Upper lobe of left lung (tissue), 6 donors: ENCODE data around the gene COMMD4. TPM values are rescaled to one million over a fixed set of nuclear protein-coding genes. Genes with fewer than 3 reads are reported as not detected.
"Not testable (repeated sequence)": the region's sequence is repeated elsewhere in the genome, so short reads cannot be mapped to it uniquely, and the experiment has no call there.

Source experiments
- ATAC-seq, 2 donors: fragments of 200-7000 bp; cut with Tn5 transposase; one replicate each; pipeline ENCODE4 v1.9.1; 2022; ENCODE audit warnings: mild to moderate bottlenecking in 2 of 2, moderate library complexity in 2 of 2; ENCODE audit not compliant: low FRiP score in 2 of 2
- DNase-seq, 2 donors: peaks; one replicate each; pipeline ENCODE4 v3.0.0-alpha.2; 2019 to 2020
- H3K27ac ChIP-seq, 4 donors: fragments of 200-600 bp; sonication (generic); one replicate each; pipeline ENCODE4 v1.5.1; 2016 to 2019
- H3K27me3 ChIP-seq, 4 donors: fragments of 200-600 bp; sonication (generic); one replicate each; pipeline ENCODE4 v1.5.1; 2017 to 2019
- H3K36me3 ChIP-seq, 4 donors: fragments of 200-600 bp; sonication (generic); one replicate each; pipeline ENCODE4 v1.5.1; 2016 to 2019
- H3K4me1 ChIP-seq, 4 donors: fragments of 200-600 bp; sonication (generic); one replicate each; pipeline ENCODE4 v1.5.1; 2018 to 2019
- H3K4me3 ChIP-seq, 4 donors: fragments of 200-600 bp; sonication (generic); one replicate each; pipeline ENCODE4 v1.5.1; 2017 to 2019; ENCODE audit warnings: mild to moderate bottlenecking in 2 of 4, moderate library complexity in 1 of 4
- H3K9me3 ChIP-seq, 4 donors: fragments of 200-600 bp; sonication (generic); one replicate each; pipeline ENCODE4 v1.5.1; 2018 to 2019
- EP300 ChIP-seq, 4 donors: sonication (generic); formaldehyde crosslinking; IDR thresholded peaks; one replicate each; pipeline ENCODE4 v1.5.1; 2017; ENCODE audit warnings: antibody characterized with exemption in 4 of 4, control low read depth in 2 of 4
- POLR2A ChIP-seq, 4 donors: fragments of 450-650 bp; IDR thresholded peaks; one replicate each; pipeline ENCODE4 v1.5.1; 2016 to 2017; ENCODE audit warnings: antibody characterized with exemption in 4 of 4, mild to moderate bottlenecking in 2 of 4
- POLR2AphosphoS5 ChIP-seq, 2 donors: sonication (generic); formaldehyde crosslinking; IDR thresholded peaks; one replicate each; pipeline ENCODE4 v1.5.1; 2017; ENCODE audit warnings: antibody characterized with exemption in 2 of 2
- WGBS, 2 donors: methylation state at CpG; one replicate each; pipeline ENCODE4 v1.1.5; 2017 to 2018; 5-methylcytosine and 5-hydroxymethylcytosine counted together
- total RNA-seq, 6 donors: library from RNA; depleted of rRNA in 4 of 6; stranded (reverse); fragments of >200 nt in 4 of 6; gene quantifications; one replicate each; pipeline versions ENCODE4 v1.1.0 to v1.2.1, GENCODE V29; 2016 to 2021
- TF ChIP-seq, protein P1 (sequence below), 6 experiments: fragments of 450-650 bp in 4 of 6; fragments of 200-600 bp in 2 of 6; sonication (generic) in 2 of 6; IDR thresholded peaks; one replicate each; pipeline ENCODE4 v1.5.1; 2016 to 2019; ENCODE audit warnings: antibody characterized with exemption in 6 of 6
- donor health status: DM: no; HTN: no; CAD: no; lungs with moderate emphysema.
- donor health status: DM: no; HTN: yes; CAD: no; lungs with severe emphysema.

Gene COMMD4
- total RNA-seq, 6 donors from 2014 or later = 28.7 to 104 (median 76.0) TPM

- 69 to 76% methylated on average over 5 of the region's 5 CpGs for WGBS, 2 donors
- H3K4me3 ChIP-seq = no peak overlapping the region
- no peaks in the 10 kb centered on the region for H3K27me3 ChIP-seq
- DNase-seq (no peak), ATAC-seq (no peak)
- TF ChIP-seq EP300 (IDR thresholded peaks at IDR 0.05) (no peak), POLR2A (IDR thresholded peaks at IDR 0.05) (no peak), POLR2AphosphoS5 (IDR thresholded peaks at IDR 0.05) (no peak)
- TF ChIP-seq, protein P1, sequence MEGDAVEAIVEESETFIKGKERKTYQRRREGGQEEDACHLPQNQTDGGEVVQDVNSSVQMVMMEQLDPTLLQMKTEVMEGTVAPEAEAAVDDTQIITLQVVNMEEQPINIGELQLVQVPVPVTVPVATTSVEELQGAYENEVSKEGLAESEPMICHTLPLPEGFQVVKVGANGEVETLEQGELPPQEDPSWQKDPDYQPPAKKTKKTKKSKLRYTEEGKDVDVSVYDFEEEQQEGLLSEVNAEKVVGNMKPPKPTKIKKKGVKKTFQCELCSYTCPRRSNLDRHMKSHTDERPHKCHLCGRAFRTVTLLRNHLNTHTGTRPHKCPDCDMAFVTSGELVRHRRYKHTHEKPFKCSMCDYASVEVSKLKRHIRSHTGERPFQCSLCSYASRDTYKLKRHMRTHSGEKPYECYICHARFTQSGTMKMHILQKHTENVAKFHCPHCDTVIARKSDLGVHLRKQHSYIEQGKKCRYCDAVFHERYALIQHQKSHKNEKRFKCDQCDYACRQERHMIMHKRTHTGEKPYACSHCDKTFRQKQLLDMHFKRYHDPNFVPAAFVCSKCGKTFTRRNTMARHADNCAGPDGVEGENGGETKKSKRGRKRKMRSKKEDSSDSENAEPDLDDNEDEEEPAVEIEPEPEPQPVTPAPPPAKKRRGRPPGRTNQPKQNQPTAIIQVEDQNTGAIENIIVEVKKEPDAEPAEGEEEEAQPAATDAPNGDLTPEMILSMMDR (IDR thresholded peaks at IDR 0.05) = no peak
- no peaks in the 10 kb centered on the region for H3K9me3 ChIP-seq
- no peaks in the 10 kb centered on the region for H3K36me3 ChIP-seq
- H3K27ac ChIP-seq = no peak overlapping the region
- no peaks in the 10 kb centered on the region for H3K4me1 ChIP-seq
Observed at GRCh38 chr15:75314552-75315290, 21.1 kb upstream of the COMMD4 start.

- not testable (repeated sequence) for H3K4me1 ChIP-seq, H3K4me3 ChIP-seq, H3K27me3 ChIP-seq, H3K36me3 ChIP-seq, H3K9me3 ChIP-seq, H3K27ac ChIP-seq, DNase-seq, ATAC-seq
- WGBS, 2 donors = 76 to 79% methylated on average over 5 of the region's 5 CpGs
Observed at GRCh38 chr15:75319231-75319897, 16.5 kb upstream of the COMMD4 start.

- WGBS, 2 donors = 84 to 89% methylated on average over 6 of the region's 6 CpGs
- Histone ChIP-seq H3K36me3 (no peaks in the 10 kb centered on the region), H3K4me1 (no peaks in the 10 kb centered on the region), H3K9me3 (no peaks in the 10 kb centered on the region), H3K27ac (no peak overlapping the region), H3K4me3 (no peak overlapping the region), H3K27me3 (no peaks in the 10 kb centered on the region)
- DNase-seq (no peak), ATAC-seq (no peak)
- TF ChIP-seq, protein P1 (IDR thresholded peaks at IDR 0.05) = no peak
- TF ChIP-seq POLR2AphosphoS5 (IDR thresholded peaks at IDR 0.05) = no peak
- no peak for TF ChIP-seq EP300 (IDR thresholded peaks at IDR 0.05)
- no peak for TF ChIP-seq POLR2A (IDR thresholded peaks at IDR 0.05)
Observed at GRCh38 chr15:75321711-75322110, 14.2 kb upstream of the COMMD4 start.

DNA sequence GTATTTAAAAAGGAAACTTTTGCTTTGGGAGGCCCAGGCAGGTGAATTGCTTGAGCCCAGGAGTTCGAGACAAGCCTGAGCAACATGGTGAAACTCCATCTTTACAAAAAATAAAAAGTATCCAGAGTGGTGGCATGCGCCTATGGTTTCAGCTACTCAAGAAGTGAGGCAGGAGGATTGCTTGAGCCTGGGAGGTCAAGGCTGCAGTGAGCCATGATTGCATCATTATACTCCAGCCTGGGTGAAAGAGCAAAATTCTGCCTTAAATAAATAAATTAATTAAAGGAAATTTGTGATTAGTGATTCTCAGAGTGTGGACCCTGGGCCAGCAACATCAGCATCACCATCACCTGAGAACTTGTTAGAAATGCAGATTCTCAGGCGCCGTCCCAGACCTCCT is 9.9 kb upstream of the COMMD4 start:
- no peaks in the 10 kb centered on the region for H3K9me3 ChIP-seq

GRCh38 chr15:75327005-75327404 is 8.9 kb upstream of the COMMD4 start:
- Histone ChIP-seq H3K27me3 (no peaks in the 10 kb centered on the region), H3K27ac (no peak overlapping the region), H3K36me3 (no peaks in the 10 kb centered on the region), H3K4me3 (no peak overlapping the region), H3K4me1 (no peaks in the 10 kb centered on the region), H3K9me3 (no peaks in the 10 kb centered on the region)
- DNase-seq = no peak
- no peak for ATAC-seq
- TF ChIP-seq EP300 (IDR thresholded peaks at IDR 0.05) (no peak), POLR2AphosphoS5 (IDR thresholded peaks at IDR 0.05) (no peak)
- whole genome bisulfite sequencing, 2 donors = 76 to 81% methylated on average over 4 of the region's 4 CpGs

More for the DNA sequence above, 9.9 kb upstream of the COMMD4 start:
- Histone ChIP-seq H3K4me1 (no peaks in the 10 kb centered on the region), H3K27ac (no peak overlapping the region), H3K4me3 (no peak overlapping the region), H3K36me3 (no peaks in the 10 kb centered on the region), H3K27me3 (no peaks in the 10 kb centered on the region)
- TF ChIP-seq POLR2A (IDR thresholded peaks at IDR 0.05) = no peak
- TF ChIP-seq, protein P1 (IDR thresholded peaks at IDR 0.05) = no peak
- no peak for TF ChIP-seq EP300 (IDR thresholded peaks at IDR 0.05)
- TF ChIP-seq POLR2AphosphoS5 (IDR thresholded peaks at IDR 0.05) = no peak
- WGBS, 2 donors = 94% methylated on average over 4 of the region's 4 CpGs
- DNase-seq (no peak), ATAC-seq (no peak)
